ENCODE data around the gene B3GALT6. TPM values are rescaled to one million over a fixed set of nuclear protein-coding genes. Genes with fewer than 3 reads are reported as not detected.

The B3GALT6 gene
- total RNA-seq, 1 experiment from 2014 or later = 20.0 TPM

DNA sequence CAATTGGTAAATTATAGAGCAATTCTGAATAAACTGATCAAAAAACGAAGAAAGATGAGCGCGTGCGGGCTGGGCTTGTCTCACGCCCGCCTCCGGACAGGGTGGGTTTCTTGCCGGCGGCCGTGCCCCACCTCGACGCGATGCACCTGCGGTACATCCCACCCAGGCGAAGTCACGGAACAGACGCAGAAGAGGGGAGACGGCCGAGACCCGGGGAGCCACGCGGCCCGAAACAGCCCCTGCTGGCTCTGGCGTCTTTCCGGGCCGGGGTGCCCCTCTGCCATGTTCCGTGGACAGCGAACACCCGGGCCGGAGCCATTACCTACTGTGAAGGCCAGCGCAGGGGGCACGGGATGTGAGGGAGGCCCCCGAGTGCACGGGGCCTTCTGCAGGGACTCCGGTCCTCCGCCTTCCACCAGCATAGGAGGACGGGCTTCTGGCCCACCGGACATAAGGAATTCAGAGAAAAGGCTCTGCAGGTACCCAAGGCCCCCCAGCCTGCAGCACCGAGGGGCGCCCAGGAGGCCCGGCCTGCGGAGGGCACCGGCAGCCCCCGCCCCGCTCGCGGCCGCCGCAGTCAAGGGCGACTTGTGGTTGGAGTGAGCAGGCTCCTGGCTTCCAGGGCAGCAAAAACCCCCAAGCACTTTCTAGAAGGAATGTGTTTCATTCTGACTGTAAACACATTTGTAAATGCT lies 22.1 kb downstream of the B3GALT6 start (continued):
- no peak for TF ChIP-seq ESRRA (CRISPR knock-in tag; IDR thresholded peaks at IDR 0.05; ENCODE audit: borderline replicate concordance)
- TF ChIP-seq CBFB (CRISPR knock-in tag; IDR thresholded peaks at IDR 0.05; ENCODE audit: low read depth) = no peak
- TF ChIP-seq ZNF317 (CRISPR knock-in tag; IDR thresholded peaks at IDR 0.05; ENCODE audit: borderline replicate concordance, low read depth) = no peak
- no peak for TF ChIP-seq SOX15 (CRISPR knock-in tag; IDR thresholded peaks at IDR 0.05)

DNA sequence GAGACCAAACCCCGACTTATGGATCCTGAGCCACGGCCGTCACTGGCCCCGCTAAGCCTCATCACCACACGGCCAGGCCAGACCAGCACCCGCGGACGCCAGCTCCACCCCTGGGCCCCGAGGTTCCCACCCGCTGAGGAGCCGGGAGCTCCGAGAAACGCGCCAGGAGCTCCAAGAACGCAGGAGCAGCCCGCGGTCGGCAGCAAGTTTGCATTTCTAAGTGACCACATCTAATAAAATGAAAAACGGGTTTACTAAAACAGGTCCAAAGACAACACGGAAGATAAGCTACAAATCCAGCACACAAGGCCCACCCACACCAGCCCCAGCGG lies 22.6 kb downstream of the B3GALT6 start:
- Mint-ChIP-seq H3K4me1 (peaks cover 12% of the 10 kb centered on the region), H3K27ac (no peak overlapping the region), H3K9me3 (no peaks in the 10 kb centered on the region), H3K4me3 (no peak overlapping the region), H3K27me3 (ENCODE audit: low read depth) (no peaks in the 10 kb centered on the region), H3K36me3 (peaks cover 46% of the 10 kb centered on the region)
- POLR2A ChIA-PET = no interaction called here
- CTCF ChIA-PET = no interaction called here
- ATAC-seq (no peak), DNase-seq (ENCODE audit: low spot score) (no peak)
- TF ChIP-seq ZNF317 (CRISPR knock-in tag; IDR thresholded peaks at IDR 0.05; ENCODE audit: borderline replicate concordance, low read depth) = no peak
- no peak for TF ChIP-seq ATF1 (CRISPR knock-in tag; IDR thresholded peaks at IDR 0.05)
- TF ChIP-seq NFATC4 (CRISPR knock-in tag; IDR thresholded peaks at IDR 0.05) = no peak
- TF ChIP-seq, protein P1, sequence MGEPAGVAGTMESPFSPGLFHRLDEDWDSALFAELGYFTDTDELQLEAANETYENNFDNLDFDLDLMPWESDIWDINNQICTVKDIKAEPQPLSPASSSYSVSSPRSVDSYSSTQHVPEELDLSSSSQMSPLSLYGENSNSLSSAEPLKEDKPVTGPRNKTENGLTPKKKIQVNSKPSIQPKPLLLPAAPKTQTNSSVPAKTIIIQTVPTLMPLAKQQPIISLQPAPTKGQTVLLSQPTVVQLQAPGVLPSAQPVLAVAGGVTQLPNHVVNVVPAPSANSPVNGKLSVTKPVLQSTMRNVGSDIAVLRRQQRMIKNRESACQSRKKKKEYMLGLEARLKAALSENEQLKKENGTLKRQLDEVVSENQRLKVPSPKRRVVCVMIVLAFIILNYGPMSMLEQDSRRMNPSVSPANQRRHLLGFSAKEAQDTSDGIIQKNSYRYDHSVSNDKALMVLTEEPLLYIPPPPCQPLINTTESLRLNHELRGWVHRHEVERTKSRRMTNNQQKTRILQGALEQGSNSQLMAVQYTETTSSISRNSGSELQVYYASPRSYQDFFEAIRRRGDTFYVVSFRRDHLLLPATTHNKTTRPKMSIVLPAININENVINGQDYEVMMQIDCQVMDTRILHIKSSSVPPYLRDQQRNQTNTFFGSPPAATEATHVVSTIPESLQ (CRISPR knock-in tag; IDR thresholded peaks at IDR 0.05) = no peak
- TF ChIP-seq, protein P2, sequence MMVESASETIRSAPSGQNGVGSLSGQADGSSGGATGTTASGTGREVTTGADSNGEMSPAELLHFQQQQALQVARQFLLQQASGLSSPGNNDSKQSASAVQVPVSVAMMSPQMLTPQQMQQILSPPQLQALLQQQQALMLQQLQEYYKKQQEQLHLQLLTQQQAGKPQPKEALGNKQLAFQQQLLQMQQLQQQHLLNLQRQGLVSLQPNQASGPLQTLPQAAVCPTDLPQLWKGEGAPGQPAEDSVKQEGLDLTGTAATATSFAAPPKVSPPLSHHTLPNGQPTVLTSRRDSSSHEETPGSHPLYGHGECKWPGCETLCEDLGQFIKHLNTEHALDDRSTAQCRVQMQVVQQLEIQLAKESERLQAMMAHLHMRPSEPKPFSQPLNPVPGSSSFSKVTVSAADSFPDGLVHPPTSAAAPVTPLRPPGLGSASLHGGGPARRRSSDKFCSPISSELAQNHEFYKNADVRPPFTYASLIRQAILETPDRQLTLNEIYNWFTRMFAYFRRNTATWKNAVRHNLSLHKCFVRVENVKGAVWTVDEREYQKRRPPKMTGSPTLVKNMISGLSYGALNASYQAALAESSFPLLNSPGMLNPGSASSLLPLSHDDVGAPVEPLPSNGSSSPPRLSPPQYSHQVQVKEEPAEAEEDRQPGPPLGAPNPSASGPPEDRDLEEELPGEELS (CRISPR knock-in tag; IDR thresholded peaks at IDR 0.05) = no peak
- TF ChIP-seq, protein P3, sequence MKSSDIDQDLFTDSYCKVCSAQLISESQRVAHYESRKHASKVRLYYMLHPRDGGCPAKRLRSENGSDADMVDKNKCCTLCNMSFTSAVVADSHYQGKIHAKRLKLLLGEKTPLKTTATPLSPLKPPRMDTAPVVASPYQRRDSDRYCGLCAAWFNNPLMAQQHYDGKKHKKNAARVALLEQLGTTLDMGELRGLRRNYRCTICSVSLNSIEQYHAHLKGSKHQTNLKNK (CRISPR knock-in tag; IDR thresholded peaks at IDR 0.05) = no peak
- TF ChIP-seq, protein P4, sequence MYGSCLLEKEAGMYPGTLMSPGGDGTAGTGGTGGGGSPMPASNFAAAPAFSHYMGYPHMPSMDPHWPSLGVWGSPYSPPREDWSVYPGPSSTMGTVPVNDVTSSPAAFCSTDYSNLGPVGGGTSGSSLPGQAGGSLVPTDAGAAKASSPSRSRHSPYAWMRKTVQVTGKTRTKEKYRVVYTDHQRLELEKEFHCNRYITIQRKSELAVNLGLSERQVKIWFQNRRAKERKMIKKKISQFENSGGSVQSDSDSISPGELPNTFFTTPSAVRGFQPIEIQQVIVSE (CRISPR knock-in tag; IDR thresholded peaks at IDR 0.05; ENCODE audit: borderline replicate concordance) = no peak
- TF ChIP-seq, protein P5, sequence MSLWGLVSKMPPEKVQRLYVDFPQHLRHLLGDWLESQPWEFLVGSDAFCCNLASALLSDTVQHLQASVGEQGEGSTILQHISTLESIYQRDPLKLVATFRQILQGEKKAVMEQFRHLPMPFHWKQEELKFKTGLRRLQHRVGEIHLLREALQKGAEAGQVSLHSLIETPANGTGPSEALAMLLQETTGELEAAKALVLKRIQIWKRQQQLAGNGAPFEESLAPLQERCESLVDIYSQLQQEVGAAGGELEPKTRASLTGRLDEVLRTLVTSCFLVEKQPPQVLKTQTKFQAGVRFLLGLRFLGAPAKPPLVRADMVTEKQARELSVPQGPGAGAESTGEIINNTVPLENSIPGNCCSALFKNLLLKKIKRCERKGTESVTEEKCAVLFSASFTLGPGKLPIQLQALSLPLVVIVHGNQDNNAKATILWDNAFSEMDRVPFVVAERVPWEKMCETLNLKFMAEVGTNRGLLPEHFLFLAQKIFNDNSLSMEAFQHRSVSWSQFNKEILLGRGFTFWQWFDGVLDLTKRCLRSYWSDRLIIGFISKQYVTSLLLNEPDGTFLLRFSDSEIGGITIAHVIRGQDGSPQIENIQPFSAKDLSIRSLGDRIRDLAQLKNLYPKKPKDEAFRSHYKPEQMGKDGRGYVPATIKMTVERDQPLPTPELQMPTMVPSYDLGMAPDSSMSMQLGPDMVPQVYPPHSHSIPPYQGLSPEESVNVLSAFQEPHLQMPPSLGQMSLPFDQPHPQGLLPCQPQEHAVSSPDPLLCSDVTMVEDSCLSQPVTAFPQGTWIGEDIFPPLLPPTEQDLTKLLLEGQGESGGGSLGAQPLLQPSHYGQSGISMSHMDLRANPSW (CRISPR knock-in tag; conservative IDR thresholded peaks at IDR 0.05; ENCODE audit: low read depth) = no peak
- TF ChIP-seq, protein P6, sequence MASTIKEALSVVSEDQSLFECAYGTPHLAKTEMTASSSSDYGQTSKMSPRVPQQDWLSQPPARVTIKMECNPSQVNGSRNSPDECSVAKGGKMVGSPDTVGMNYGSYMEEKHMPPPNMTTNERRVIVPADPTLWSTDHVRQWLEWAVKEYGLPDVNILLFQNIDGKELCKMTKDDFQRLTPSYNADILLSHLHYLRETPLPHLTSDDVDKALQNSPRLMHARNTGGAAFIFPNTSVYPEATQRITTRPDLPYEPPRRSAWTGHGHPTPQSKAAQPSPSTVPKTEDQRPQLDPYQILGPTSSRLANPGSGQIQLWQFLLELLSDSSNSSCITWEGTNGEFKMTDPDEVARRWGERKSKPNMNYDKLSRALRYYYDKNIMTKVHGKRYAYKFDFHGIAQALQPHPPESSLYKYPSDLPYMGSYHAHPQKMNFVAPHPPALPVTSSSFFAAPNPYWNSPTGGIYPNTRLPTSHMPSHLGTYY (CRISPR knock-in tag; IDR thresholded peaks at IDR 0.05) = no peak
- TF ChIP-seq, protein P7, sequence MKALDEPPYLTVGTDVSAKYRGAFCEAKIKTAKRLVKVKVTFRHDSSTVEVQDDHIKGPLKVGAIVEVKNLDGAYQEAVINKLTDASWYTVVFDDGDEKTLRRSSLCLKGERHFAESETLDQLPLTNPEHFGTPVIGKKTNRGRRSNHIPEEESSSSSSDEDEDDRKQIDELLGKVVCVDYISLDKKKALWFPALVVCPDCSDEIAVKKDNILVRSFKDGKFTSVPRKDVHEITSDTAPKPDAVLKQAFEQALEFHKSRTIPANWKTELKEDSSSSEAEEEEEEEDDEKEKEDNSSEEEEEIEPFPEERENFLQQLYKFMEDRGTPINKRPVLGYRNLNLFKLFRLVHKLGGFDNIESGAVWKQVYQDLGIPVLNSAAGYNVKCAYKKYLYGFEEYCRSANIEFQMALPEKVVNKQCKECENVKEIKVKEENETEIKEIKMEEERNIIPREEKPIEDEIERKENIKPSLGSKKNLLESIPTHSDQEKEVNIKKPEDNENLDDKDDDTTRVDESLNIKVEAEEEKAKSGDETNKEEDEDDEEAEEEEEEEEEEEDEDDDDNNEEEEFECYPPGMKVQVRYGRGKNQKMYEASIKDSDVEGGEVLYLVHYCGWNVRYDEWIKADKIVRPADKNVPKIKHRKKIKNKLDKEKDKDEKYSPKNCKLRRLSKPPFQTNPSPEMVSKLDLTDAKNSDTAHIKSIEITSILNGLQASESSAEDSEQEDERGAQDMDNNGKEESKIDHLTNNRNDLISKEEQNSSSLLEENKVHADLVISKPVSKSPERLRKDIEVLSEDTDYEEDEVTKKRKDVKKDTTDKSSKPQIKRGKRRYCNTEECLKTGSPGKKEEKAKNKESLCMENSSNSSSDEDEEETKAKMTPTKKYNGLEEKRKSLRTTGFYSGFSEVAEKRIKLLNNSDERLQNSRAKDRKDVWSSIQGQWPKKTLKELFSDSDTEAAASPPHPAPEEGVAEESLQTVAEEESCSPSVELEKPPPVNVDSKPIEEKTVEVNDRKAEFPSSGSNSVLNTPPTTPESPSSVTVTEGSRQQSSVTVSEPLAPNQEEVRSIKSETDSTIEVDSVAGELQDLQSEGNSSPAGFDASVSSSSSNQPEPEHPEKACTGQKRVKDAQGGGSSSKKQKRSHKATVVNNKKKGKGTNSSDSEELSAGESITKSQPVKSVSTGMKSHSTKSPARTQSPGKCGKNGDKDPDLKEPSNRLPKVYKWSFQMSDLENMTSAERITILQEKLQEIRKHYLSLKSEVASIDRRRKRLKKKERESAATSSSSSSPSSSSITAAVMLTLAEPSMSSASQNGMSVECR (CRISPR knock-in tag; IDR thresholded peaks at IDR 0.05; ENCODE audit: borderline replicate concordance) = no peak
- TF ChIP-seq, protein P8, sequence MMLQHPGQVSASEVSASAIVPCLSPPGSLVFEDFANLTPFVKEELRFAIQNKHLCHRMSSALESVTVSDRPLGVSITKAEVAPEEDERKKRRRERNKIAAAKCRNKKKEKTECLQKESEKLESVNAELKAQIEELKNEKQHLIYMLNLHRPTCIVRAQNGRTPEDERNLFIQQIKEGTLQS (CRISPR knock-in tag; conservative IDR thresholded peaks at IDR 0.05) = no peak
- TF ChIP-seq, protein P9, sequence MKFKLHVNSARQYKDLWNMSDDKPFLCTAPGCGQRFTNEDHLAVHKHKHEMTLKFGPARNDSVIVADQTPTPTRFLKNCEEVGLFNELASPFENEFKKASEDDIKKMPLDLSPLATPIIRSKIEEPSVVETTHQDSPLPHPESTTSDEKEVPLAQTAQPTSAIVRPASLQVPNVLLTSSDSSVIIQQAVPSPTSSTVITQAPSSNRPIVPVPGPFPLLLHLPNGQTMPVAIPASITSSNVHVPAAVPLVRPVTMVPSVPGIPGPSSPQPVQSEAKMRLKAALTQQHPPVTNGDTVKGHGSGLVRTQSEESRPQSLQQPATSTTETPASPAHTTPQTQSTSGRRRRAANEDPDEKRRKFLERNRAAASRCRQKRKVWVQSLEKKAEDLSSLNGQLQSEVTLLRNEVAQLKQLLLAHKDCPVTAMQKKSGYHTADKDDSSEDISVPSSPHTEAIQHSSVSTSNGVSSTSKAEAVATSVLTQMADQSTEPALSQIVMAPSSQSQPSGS (CRISPR knock-in tag; IDR thresholded peaks at IDR 0.05; ENCODE audit: borderline replicate concordance, low read depth) = no peak
- no peak for TF ChIP-seq RORB (CRISPR knock-in tag; IDR thresholded peaks at IDR 0.05)

Data from WTC11 (cell line).